Upper lobe of right lung (tissue), 1 donor: ENCODE results near the gene SEMA3B. TPM values are rescaled to one million over a fixed set of nuclear protein-coding genes. Genes with fewer than 3 reads are reported as not detected.

Experiments used
- ATAC-seq: fragments of 200-7000 bp; cut with Tn5 transposase; one replicate; pipeline ENCODE4 v1.9.1; 2020; ENCODE audit warnings: mild to moderate bottlenecking, moderate library complexity
- DNase-seq: peaks from one replicate; pipeline ENCODE4 v3.0.0-alpha.2; 2020
- H3K27ac ChIP-seq: fragments of 200-600 bp; one replicate; pipeline ENCODE4 v1.8.0; 2022
- H3K27me3 ChIP-seq: fragments of 200-600 bp; one replicate; pipeline ENCODE4 v1.8.0; 2022; ENCODE audit warnings: mild to moderate bottlenecking
- H3K36me3 ChIP-seq: fragments of 200-600 bp; one replicate; pipeline ENCODE4 v1.8.0; 2022
- H3K4me1 ChIP-seq: fragments of 200-600 bp; one replicate; pipeline ENCODE4 v1.8.0; 2022
- H3K4me3 ChIP-seq: fragments of 200-600 bp; one replicate; pipeline ENCODE4 v1.8.0; 2022; ENCODE audit warnings: mild to moderate bottlenecking
- H3K9me3 ChIP-seq: fragments of 200-600 bp; one replicate; pipeline ENCODE4 v1.8.0; 2022
- CTCF ChIP-seq: fragments of 200-600 bp; IDR thresholded peaks from one replicate; pipeline ENCODE4 v1.8.0; 2022; ENCODE audit warnings: antibody characterized with exemption
- intact Hi-C: fragments of 100-400 bp; cut with DNase I; formaldehyde crosslinking; loops from one replicate; pipeline ENCODE4 v1.11.0; 2022
- total RNA-seq: library from RNA; stranded (reverse); fragmentation: NEBNext Ultra II Directional; extraction: Animal tissue kit (Norgen Biotek cat#: 25700); gene quantifications from one replicate; pipeline ENCODE4 v1.2.1, GENCODE V29; 2021
- donor health status: DM: no; HTN: yes; CAD: no; lungs with severe emphysema.

The SEMA3B gene
- total RNA-seq, 1 donor from 2014 or later, result 120 TPM

GRCh38 chr3:50230104-50230793 lies 38.7 kb upstream of the SEMA3B start:
- H3K36me3 ChIP-seq, result no peaks in the 10 kb centered on the region
- DNase-seq, result no peak
- H3K4me3 ChIP-seq, result no peak overlapping the region
- ATAC-seq, result no peak
- H3K27me3 ChIP-seq, result no peaks in the 10 kb centered on the region
- H3K27ac ChIP-seq, result peak overlapping the region; percentile 32
- intact Hi-C loops, result no loop called here
- no peaks in the 10 kb centered on the region for H3K9me3 ChIP-seq
- H3K4me1 ChIP-seq, result peaks cover 29% of the 10 kb centered on the region
- TF ChIP-seq CTCF, result no peak

- H3K4me1 ChIP-seq, result peaks cover 31% of the 10 kb centered on the region
- intact Hi-C loops, result no loop called here
- ATAC-seq (no peak), DNase-seq (no peak)
- H3K4me3 ChIP-seq, result no peak overlapping the region
- H3K27ac ChIP-seq, result peak overlapping the region; percentile 32
- H3K36me3 ChIP-seq, result no peaks in the 10 kb centered on the region
- TF ChIP-seq CTCF, result no peak
- H3K9me3 ChIP-seq, result no peaks in the 10 kb centered on the region
- H3K27me3 ChIP-seq, result no peaks in the 10 kb centered on the region
Observed at GRCh38 chr3:50230794-50231125, 38.2 kb upstream of the SEMA3B start.

- no peak for DNase-seq
- no peak overlapping the region for H3K4me3 ChIP-seq
- no peak overlapping the region for H3K27ac ChIP-seq
- H3K27me3 ChIP-seq, result no peaks in the 10 kb centered on the region
- H3K4me1 ChIP-seq, result peaks cover 26% of the 10 kb centered on the region
- intact Hi-C loops, result no loop called here
- no peaks in the 10 kb centered on the region for H3K9me3 ChIP-seq
- TF ChIP-seq CTCF, result no peak
- no peaks in the 10 kb centered on the region for H3K36me3 ChIP-seq
- no peak for ATAC-seq
Observed at GRCh38 chr3:50231581-50231980, 37.4 kb upstream of the SEMA3B start.

GRCh38 chr3:50232303-50232702 lies 36.6 kb upstream of the SEMA3B start:
- intact Hi-C loops, result no loop called here
- DNase-seq, result no peak
- H3K27ac ChIP-seq, result no peak overlapping the region
- ATAC-seq, result no peak
- no peak for TF ChIP-seq CTCF
- no peaks in the 10 kb centered on the region for H3K9me3 ChIP-seq
- H3K36me3 ChIP-seq, result no peaks in the 10 kb centered on the region
- H3K4me1 ChIP-seq, result peaks cover 20% of the 10 kb centered on the region
- no peaks in the 10 kb centered on the region for H3K27me3 ChIP-seq
- no peak overlapping the region for H3K4me3 ChIP-seq

GRCh38 chr3:50233176-50233575 lies 35.8 kb upstream of the SEMA3B start:
- Histone ChIP-seq H3K27ac (no peak overlapping the region), H3K27me3 (no peaks in the 10 kb centered on the region), H3K4me3 (no peak overlapping the region), H3K9me3 (no peaks in the 10 kb centered on the region), H3K4me1 (peaks cover 15% of the 10 kb centered on the region), H3K36me3 (no peaks in the 10 kb centered on the region)
- TF ChIP-seq CTCF, result no peak
- intact Hi-C loops, result no loop called here
- no peak for DNase-seq
- no peak for ATAC-seq
